Hepatocyte (in vitro differentiated cells): Measurements from ENCODE around the gene CFAP70. TPM values are rescaled to one million over a fixed set of nuclear protein-coding genes. Genes with fewer than 3 reads are reported as not detected.
"Not testable (repeated sequence)": the region's sequence is repeated elsewhere in the genome, so short reads cannot be mapped to it uniquely, and the experiment has no call there.

Experiments
- DNase-seq: peaks from one replicate; pipeline ENCODE4 v3.0.0-alpha.2; 2016; ENCODE audit warnings: low spot score
- H2AFZ ChIP-seq: fragments of 200-600 bp; sonication (generic); 2 replicates; pipeline ENCODE4 v1.6.0; 2016; ENCODE audit warnings: antibody characterized with exemption, mild to moderate bottlenecking
- H3K27ac ChIP-seq: fragments of 200-600 bp; sonication (generic); 2 replicates; pipeline ENCODE4 v1.5.1; 2016; ENCODE audit warnings: mild to moderate bottlenecking
- H3K27me3 ChIP-seq: fragments of 200-600 bp; sonication (generic); 2 replicates; pipeline ENCODE4 v1.6.1; 2016
- H3K36me3 ChIP-seq: fragments of 200-600 bp; sonication (generic); replicated peaks from 2 replicates; pipeline ENCODE4 v1.5.1; 2016; ENCODE audit warnings: low read depth; ENCODE audit not compliant: insufficient read depth
- H3K4me1 ChIP-seq: fragments of 200-600 bp; sonication (generic); 2 replicates; pipeline ENCODE4 v1.5.1; 2016; ENCODE audit warnings: mild to moderate bottlenecking, moderate library complexity; ENCODE audit not compliant: insufficient read depth
- H3K4me2 ChIP-seq: fragments of 200-600 bp; sonication (generic); 2 replicates; pipeline ENCODE4 v1.6.0; 2016
- H3K4me3 ChIP-seq: fragments of 200-600 bp; sonication (generic); 2 replicates; pipeline ENCODE4 v1.5.1; 2016; ENCODE audit warnings: mild to moderate bottlenecking
- H3K79me2 ChIP-seq: fragments of 200-600 bp; sonication (generic); 2 replicates; pipeline ENCODE4 v1.6.0; 2017; ENCODE audit warnings: mild to moderate bottlenecking
- H3K9me2 ChIP-seq: fragments of 200-600 bp; sonication (generic); replicated peaks from 2 replicates; pipeline ENCODE4 v1.6.0; 2017; ENCODE audit warnings: mild to moderate bottlenecking; ENCODE audit not compliant: insufficient read depth
- H3K9me3 ChIP-seq: fragments of 200-600 bp; sonication (generic); 2 replicates; pipeline ENCODE4 v1.5.1; 2016; ENCODE audit warnings: low read depth, mild to moderate bottlenecking
- H4K20me1 ChIP-seq: fragments of 200-600 bp; sonication (generic); 2 replicates; pipeline ENCODE4 v1.6.0; 2016; ENCODE audit warnings: mild to moderate bottlenecking; ENCODE audit not compliant: insufficient read depth, poor library complexity, severe bottlenecking
- EZH2 ChIP-seq: fragments of 200-600 bp; sonication (generic); IDR thresholded peaks from 2 replicates; pipeline ENCODE4 v1.6.1; 2016; ENCODE audit warnings: antibody characterized with exemption, mild to moderate bottlenecking, borderline replicate concordance
- EZH2phosphoT487 ChIP-seq: fragments of 200-600 bp; sonication (generic); IDR thresholded peaks from one replicate; pipeline ENCODE4 v1.6.1; 2018; ENCODE audit warnings: antibody characterized with exemption, mild to moderate bottlenecking, low read depth, moderate library complexity; ENCODE audit not compliant: unreplicated experiment, severe bottlenecking
- WGBS: methylation state at CpG from one replicate; pipeline ENCODE4 v1.1.6; 2016; ENCODE audit warnings: low lambda C conversion rate; ENCODE audit errors: missing lambda C conversion rate; 5-methylcytosine and 5-hydroxymethylcytosine counted together
- polyA plus RNA-seq: library from polyadenylated mRNA; unstranded; fragments of >200 nt; fragmentation: Nextera tagmentation; extraction: Ambion mirVana; gene quantifications from 2 replicates; pipeline ENCODE4 v1.2.1, GENCODE V29; 2016
- total RNA-seq: library from RNA; depleted of rRNA; stranded (reverse); fragments of >200 nt; gene quantifications from 2 replicates; pipeline ENCODE4 v1.2.3, GENCODE V29; 2014
- TF ChIP-seq, protein P1 (sequence below): fragments of 200-600 bp; sonication (generic); IDR thresholded peaks from 2 replicates; pipeline ENCODE4 v1.5.1; 2016; ENCODE audit warnings: antibody characterized with exemption, mild to moderate bottlenecking; ENCODE audit not compliant: poor library complexity

CFAP70 gene
- total and polyA plus RNA-seq, 2 experiments from 2014 or later = 1.6 to 3.9 TPM

DNA sequence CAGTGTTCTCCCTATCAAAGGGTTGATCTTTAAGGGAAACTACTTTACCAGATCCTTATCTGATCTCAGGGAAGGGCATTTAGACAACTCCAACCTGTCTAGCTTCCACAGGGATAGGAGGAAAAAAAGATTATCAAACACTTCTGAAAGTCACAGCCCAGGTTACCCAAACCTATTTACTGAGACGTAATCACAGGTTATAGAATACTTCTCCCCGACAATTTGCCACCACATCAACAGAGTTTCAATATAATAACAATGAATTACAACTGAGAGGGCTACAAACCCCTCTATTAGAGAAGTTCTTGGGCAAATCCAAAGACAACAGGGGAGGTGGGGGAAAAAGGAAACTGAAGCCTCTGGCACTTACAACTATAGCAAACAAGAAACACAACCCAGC, 26.3 kb downstream of the CFAP70 start:
- no peaks in the 10 kb centered on the region for H3K9me3 ChIP-seq

DNA sequence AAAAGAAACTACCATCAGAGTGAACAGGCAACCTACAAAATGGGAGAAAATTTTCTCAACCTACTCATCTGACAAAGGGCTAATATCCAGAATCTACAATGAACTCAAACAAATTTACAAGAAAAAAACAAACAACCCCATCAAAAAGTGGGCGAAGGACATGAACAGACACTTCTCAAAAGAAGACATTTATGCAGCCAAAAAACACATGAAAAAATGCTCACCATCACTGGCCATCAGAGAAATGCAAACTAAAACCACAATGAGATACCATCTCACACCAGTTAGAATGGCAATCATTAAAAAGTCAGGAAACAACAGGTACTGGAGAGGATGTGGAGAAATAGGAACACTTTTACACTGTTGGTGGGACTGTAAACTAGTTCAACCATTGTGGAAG, 30.1 kb downstream of the CFAP70 start:
- not testable (repeated sequence) for H3K27me3 ChIP-seq, H3K4me2 ChIP-seq

More for the DNA sequence above, 26.3 kb downstream of the CFAP70 start:
- no peaks in the 10 kb centered on the region for H3K79me2 ChIP-seq
- no peak overlapping the region for H2AFZ ChIP-seq
- no peak overlapping the region for H3K27ac ChIP-seq
- no peak overlapping the region for H3K4me2 ChIP-seq
- TF ChIP-seq, protein P1, sequence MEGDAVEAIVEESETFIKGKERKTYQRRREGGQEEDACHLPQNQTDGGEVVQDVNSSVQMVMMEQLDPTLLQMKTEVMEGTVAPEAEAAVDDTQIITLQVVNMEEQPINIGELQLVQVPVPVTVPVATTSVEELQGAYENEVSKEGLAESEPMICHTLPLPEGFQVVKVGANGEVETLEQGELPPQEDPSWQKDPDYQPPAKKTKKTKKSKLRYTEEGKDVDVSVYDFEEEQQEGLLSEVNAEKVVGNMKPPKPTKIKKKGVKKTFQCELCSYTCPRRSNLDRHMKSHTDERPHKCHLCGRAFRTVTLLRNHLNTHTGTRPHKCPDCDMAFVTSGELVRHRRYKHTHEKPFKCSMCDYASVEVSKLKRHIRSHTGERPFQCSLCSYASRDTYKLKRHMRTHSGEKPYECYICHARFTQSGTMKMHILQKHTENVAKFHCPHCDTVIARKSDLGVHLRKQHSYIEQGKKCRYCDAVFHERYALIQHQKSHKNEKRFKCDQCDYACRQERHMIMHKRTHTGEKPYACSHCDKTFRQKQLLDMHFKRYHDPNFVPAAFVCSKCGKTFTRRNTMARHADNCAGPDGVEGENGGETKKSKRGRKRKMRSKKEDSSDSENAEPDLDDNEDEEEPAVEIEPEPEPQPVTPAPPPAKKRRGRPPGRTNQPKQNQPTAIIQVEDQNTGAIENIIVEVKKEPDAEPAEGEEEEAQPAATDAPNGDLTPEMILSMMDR = no peak
- TF ChIP-seq EZH2 (no peak), EZH2phosphoT487 (no peak)
- H3K4me1 ChIP-seq = no peaks in the 10 kb centered on the region
- H3K4me3 ChIP-seq = no peak overlapping the region
- no peak for DNase-seq
- no peaks in the 10 kb centered on the region for H3K27me3 ChIP-seq
- H3K36me3 ChIP-seq = no peaks in the 10 kb centered on the region
- no peaks in the 10 kb centered on the region for H3K9me2 ChIP-seq
- no peaks in the 10 kb centered on the region for H4K20me1 ChIP-seq
- 66% methylated on average over 2 of the region's 2 CpGs for WGBS

DNA sequence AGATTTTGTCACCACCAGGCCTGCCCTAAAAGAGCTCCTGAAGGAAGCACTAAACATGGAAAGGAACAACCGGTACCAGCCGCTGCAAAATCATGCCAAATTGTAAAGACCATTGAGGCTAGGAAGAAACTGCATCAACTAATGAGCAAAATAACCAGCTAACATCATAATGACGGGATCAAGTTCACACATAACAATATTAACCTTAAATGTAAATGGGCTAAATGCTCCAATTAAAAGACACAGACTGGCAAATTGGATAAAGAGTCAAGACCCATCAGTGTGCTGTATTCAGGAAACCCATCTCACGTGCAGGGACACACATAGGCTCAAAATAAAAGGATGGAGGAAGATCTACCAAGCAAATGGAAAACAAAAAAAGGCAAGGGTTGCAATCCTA, 33.4 kb downstream of the CFAP70 start:
- not testable (repeated sequence) for H3K27me3 ChIP-seq, H3K27ac ChIP-seq, H3K4me2 ChIP-seq, DNase-seq, H3K4me3 ChIP-seq, H2AFZ ChIP-seq, H3K4me1 ChIP-seq, H4K20me1 ChIP-seq, H3K9me2 ChIP-seq, H3K79me2 ChIP-seq, H3K36me3 ChIP-seq, H3K9me3 ChIP-seq
- WGBS = 93% methylated on average over 3 of the region's 4 CpGs

More for the DNA sequence above, 30.1 kb downstream of the CFAP70 start:
- not testable (repeated sequence) for DNase-seq, H3K4me3 ChIP-seq, H3K4me1 ChIP-seq, H3K36me3 ChIP-seq, H2AFZ ChIP-seq, H3K27ac ChIP-seq, H3K79me2 ChIP-seq, H3K9me3 ChIP-seq, H3K9me2 ChIP-seq, H4K20me1 ChIP-seq
- 67% methylated on average over 1 of the region's 1 CpG for WGBS

DNA sequence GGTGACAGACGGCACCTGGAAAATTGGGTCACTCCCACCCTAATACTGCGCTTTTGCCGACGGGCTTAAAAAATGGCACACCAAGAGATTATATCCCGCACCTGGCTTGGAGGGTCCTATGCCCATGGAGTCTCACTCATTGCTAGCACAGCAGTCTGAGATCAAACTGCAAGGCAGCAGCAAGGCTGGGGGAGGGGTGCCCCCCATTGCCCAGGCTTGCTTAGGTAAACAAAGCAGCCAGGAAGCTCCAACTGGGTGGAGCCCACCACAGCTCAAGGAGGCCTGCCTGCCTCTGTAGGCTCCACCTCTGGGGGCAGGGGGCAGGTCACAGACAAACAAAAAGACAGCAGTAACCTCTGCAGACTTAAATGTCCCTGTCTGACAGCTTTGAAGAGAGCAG, 35.1 kb downstream of the CFAP70 start:
- WGBS = 98% methylated on average over 5 of the region's 5 CpGs
- not testable (repeated sequence) for H3K4me2 ChIP-seq, H3K9me3 ChIP-seq, H3K9me2 ChIP-seq, H3K79me2 ChIP-seq, H3K4me3 ChIP-seq, DNase-seq, H3K4me1 ChIP-seq, H2AFZ ChIP-seq, H4K20me1 ChIP-seq, H3K27me3 ChIP-seq, H3K36me3 ChIP-seq, H3K27ac ChIP-seq

DNA sequence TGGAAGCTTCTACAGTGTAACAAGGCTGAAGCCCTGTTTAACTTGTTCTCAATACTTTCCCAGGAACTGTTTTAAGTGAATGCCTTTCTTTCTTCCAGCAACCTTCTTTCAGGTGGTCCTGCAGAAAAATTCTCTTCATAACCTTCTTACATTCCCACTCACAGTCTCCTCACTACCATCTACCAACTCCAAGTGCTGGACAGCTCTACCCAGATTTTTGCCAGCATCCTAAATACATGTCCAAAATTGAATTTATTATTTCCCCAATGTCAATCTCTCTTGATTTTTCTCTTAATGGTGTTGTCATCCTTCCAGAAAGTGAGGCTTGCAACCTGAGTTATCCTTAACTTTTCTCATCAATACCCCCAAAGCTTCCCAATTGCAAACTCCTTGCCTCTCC, 48.2 kb downstream of the CFAP70 start:
- H3K27ac ChIP-seq = no peak overlapping the region
- no peak overlapping the region for H2AFZ ChIP-seq
- TF ChIP-seq EZH2 = no peak
- TF ChIP-seq EZH2phosphoT487 = no peak
- TF ChIP-seq, protein P1 = no peak
- H3K4me2 ChIP-seq = no peak overlapping the region
- H3K27me3 ChIP-seq = no peaks in the 10 kb centered on the region
- no peak for DNase-seq
- H3K4me3 ChIP-seq = no peak overlapping the region
- H3K4me1 ChIP-seq = no peaks in the 10 kb centered on the region
- no peaks in the 10 kb centered on the region for H4K20me1 ChIP-seq
- H3K9me3 ChIP-seq = peaks cover 15% of the 10 kb centered on the region
- no peaks in the 10 kb centered on the region for H3K9me2 ChIP-seq
- no peaks in the 10 kb centered on the region for H3K79me2 ChIP-seq
- H3K36me3 ChIP-seq = no peaks in the 10 kb centered on the region
